HG02870 (cell line): ENCODE results near the gene BRI3.
"Not testable (repeated sequence)": the region's sequence is repeated elsewhere in the genome, so short reads cannot be mapped to it uniquely, and the experiment has no call there.

ENCODE experiments used
- ATAC-seq: cut with Tn5 transposase; IDR thresholded peaks from one replicate; pipeline ENCODE4 v1.9.1; 2021; ENCODE audit warnings: mild to moderate bottlenecking, moderate library complexity; ENCODE audit not compliant: unreplicated experiment

Gene BRI3

GRCh38 chr7:98309566-98309965 is 28.1 kb downstream of the BRI3 start:
- ATAC-seq: no peak

GRCh38 chr7:98312201-98312600 is 30.7 kb downstream of the BRI3 start:
- ATAC-seq: no peak

- no peak for ATAC-seq
Measured at GRCh38 chr7:98314469-98314868, 33.0 kb downstream of the BRI3 start.

DNA sequence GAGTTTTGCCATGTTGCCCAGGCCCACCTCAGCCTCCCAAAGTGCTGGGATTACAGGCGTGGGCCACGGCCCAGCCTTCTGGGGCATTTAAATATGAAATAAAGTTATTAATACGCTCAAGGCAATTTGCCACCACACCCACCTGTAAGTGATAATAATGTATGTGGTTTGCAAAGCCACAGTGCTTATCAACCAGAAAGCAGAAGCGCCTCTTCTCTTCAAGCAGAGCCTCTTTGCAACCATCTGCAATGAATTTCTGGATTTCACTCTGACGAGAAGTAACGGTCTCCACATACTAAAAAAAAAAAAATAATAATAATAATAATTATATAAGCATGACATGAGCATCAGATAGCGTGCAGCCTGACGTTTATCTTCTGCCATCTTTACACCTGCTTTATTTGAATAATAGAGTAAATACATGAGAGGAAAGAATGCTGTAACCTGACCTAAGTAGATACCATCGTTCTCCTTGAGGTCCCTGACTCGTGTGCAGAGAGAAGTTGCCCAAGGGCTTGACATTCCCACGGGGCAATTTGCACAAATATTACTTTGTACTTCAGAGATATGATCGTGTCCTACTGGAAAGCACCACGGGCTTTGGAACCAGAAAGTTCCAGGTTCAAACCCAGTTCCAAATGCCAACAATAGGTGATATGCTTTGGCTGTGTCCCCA is 34.0 kb downstream of the BRI3 start:
- peak; percentile 81 for ATAC-seq

GRCh38 chr7:98315994-98316527 is 34.6 kb downstream of the BRI3 start:
- not testable (repeated sequence) for ATAC-seq

DNA sequence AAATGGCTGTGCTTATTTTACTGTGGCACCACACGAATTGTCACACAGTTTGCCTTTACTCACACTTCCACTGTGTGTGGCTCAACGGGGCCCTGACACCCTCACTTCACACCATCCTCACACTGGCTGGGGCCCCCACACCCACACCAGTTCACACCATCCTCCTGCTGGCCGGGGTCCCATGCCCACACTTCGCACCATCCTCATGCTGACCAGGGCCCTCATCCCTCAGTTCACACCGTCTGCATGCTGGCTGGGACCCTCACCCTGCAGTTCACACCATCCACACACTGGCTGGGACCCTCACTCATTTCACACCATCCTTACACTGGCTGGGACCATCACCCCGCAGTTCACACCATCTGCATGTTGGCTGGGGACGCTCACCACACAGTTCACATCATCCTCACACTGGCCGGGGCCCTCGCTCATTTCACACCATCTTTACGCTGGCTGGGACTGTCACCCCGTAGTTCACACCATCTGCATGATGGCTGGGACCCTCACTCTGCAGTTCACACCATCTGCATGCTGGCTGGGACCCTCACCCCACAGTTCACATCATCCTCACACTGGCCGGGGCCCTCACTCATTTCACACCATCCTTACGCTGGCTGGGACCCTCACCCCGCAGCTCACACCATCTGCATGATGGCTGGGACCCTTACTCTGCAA is 36.0 kb downstream of the BRI3 start:
- no peak for ATAC-seq

GRCh38 chr7:98319176-98319575 is 37.7 kb downstream of the BRI3 start:
- no peak for ATAC-seq

GRCh38 chr7:98321301-98321700 is 39.8 kb downstream of the BRI3 start:
- no peak for ATAC-seq

DNA sequence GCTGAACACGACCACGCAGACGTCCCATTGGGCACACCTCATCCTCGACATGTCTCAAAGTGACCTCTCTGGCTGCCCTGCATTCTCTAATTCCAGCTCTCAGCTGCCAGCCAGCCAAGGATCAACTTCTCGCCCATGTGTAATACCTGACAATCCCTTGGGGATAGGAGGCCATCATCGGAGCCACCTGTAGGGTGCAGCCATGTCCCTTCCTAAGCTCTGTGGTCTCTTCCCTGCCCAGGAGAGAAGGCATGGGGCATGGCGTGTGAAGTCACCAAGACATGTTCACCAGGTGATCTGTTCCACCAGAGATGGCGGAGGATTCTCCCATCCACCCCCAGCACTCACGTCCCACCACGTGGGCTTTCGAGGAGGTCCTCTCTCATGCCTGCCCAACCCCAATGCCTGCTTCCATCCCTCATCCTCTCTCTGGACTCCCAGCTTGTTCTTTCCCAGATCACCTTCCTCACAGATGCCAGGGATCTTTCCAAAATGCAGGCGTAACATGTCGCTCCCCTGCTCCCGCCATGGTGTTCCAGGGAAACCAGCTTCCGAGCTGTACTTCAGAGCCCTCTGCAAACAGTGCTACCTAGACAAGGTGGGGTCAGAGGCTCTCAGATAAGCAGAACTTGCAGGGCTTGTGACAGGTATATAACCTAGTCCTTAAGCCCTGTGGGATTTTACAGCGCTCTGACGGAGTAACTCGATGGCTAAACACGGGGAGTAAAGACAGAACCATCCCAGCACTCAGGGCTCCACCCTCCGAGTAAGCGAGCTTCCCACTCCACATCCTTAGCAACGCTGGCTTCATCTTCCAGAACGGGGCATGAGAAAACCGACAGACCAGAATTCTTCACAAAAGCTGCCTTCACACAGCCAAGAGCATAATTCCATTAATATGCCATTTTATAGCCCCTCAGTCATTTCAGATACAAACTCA is 41.1 kb downstream of the BRI3 start:
- no peak for ATAC-seq

- ATAC-seq: no peak
Measured at GRCh38 chr7:98323597-98324322, 42.3 kb downstream of the BRI3 start.

DNA sequence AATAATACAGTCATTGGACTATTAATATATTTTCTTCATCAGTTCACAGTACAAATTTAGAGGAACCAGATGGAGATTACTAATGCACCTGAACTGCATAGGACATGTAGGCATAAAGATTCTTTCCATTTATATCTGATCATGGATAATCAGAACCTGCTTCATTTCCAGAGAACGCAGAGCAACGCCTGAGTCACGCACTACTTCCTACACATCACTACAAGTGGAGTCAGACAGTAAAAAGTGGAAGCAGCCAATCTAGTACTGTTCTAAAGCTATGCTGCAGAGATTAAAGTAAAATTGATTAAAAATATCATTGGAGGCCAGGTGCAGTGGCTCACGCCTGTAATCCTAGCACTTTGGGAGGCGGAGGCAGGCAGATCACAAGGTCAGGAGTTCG is 43.3 kb downstream of the BRI3 start:
- no peak for ATAC-seq

DNA sequence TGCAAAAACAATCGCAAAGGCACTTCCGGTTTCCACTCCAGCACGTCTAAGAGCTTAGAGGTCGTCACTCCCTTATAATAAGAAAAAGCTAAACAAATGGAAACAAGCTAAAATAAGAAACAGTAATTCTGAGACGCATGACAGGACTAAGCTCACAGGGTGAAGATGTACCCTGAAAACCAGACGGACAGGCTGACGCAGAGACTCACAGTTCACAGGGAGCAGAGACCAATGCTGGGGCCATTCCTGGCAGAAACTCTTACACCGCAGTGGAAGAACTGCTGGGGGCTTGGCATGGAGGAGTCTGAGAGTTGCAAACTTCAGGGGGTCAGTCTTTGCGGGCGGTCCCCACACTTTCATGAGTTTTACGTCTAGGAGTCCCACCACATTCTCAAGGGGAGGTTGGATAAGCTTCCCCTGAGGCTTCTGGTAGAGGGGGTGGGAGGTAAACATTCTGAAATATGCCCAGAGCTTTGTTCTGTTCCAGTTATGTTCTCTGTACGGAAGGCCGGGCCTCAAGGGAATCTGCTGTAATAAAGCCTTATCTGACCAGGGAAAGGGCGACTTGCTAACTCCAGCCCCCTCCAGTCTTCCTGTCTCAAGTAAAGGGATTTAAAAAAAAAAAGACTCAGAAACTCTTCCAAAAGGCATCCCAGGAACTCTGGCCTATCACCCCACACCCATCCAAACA is 47.8 kb downstream of the BRI3 start:
- no peak for ATAC-seq

GRCh38 chr7:98329791-98330373 is 48.4 kb downstream of the BRI3 start:
- no peak for ATAC-seq

DNA sequence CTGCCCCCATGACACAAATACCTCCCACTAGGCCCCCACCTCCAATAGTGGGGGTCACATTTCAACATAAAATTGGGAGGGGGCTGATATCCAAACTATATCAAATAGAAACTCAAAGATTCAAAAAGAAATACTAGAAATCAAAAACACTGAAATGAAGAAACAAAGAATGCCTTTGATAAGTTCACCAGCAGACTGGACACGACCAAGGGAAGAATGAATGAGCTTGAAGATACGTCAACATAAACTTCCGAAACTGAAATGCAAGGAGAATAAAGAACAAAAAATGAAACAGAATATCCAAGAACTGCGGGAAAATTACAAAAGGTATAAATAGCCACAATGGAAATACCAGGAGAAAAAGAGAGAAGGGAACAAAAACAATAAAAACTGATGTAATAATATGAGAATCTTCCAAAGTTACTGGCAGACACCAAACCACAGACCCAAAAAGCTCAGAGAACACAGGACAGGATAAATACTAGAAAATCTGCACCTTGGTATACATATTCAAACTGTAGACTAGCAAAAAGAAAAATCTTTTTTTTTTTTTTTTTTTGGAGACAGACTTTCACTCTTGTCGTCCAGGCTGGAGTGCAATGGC is 49.5 kb downstream of the BRI3 start:
- ATAC-seq: no peak

DNA sequence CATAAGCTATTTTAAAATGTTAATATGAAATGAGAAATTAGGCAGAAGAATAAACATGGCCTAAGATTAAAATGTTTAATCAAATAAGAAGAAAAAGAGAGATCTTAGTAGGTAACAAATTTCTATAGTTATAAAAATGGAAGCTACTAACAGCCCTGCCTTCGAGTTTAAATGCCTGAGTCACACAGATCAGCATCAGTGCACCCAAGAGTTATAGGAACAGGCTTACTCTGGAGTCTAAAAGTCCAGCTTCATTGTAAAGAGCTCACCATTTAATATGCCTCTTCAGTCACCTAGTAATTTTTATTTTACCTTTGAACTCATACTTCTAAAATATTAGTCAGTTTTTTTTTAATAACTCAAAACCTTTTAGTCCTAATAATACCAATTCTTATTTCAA is 52.6 kb downstream of the BRI3 start:
- no peak for ATAC-seq

DNA sequence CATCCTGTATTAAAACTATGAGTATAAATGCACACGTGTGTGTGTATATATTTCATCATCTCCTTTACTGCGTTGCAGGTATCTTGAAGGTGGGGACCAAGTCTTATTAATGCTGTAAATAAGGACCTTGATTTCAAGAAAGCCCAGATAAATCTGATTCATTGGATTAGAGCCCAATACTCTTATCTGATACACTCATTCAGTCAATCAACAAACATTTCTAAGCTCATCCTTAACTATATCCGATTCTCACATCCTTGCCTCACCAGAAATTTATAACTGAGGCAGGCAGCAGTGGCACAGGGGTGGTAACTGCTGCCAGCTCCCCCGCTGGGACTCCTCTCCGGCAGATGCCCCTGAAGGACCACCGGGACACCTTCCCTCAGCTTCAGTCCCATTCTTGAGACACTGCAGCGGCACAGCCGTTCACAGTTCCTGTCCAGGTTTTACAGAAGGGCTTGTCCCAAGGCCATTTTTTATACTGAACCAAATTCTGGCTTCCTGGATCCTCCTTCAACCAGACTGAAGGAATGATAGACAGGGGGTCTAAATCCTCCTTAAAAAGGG is 54.0 kb downstream of the BRI3 start:
- no peak for ATAC-seq

- ATAC-seq: no peak
Measured at GRCh38 chr7:98338441-98338840, 57.0 kb downstream of the BRI3 start.

- ATAC-seq: no peak
Measured at GRCh38 chr7:98339043-98339442, 57.6 kb downstream of the BRI3 start.

- no peak for ATAC-seq
Measured at GRCh38 chr7:98341106-98341505, 59.6 kb downstream of the BRI3 start.
